Mesangial cell (primary cell): Measurements from ENCODE around the gene TAF11L9. TPM values are rescaled to one million over a fixed set of nuclear protein-coding genes. Genes with fewer than 3 reads are reported as not detected.

Experiments
- total RNA-seq: library from RNA; depleted of rRNA; stranded (reverse); fragments of >200 nt; gene quantifications from 2 replicates; pipeline ENCODE4 v1.2.3, GENCODE V29; 2015

TAF11L9 gene
- not detected in 2 replicates for total RNA-seq

DNA sequence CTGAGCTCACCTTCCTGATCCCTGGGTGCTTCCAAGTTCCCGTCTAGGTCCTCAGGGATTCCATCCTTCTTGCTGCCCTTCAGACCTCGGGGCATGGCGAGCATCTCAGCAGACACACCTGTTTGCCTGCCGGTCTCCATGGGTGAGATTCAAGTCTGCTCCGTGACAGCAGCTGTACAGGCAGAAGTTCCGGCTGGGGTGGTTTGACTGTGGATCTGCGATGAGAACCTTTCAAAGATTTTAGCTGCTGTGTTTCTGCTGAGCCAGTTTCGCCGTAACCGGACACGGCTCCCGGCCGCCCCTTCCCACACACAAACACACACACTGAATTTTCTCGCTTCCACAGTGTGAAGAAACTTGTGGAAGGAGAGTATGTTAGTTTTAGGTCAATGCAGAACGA lies at the start of gene TAF11L9:
Gene TAF11L9 (minus strand): TSS at position 140 of the 400 bp plus-strand sequence.

DNA sequence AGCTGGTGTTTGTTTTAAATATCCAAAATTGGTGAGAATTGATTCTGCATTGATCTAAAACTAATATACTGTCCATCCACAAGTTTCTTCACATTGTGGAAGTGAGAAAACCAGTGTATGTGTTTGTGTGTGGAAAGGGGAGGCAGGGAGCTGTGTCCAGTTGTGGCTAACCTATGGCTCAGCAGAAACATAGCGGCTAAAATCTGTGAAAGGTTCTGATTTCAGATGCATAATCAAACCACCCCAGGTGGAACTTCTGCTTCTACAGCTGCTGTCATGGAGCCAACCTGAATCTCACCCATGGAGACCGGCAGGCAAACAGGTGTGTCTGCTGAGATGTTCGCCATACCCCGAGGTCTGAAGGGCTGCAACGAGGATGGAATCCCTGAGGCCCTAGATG lies 40.0 kb upstream of the TAF11L9 start, which contains the start of gene TAF11L14:
Gene TAF11L14 (plus strand): TSS at position 301 of the 400 bp plus-strand sequence.

DNA sequence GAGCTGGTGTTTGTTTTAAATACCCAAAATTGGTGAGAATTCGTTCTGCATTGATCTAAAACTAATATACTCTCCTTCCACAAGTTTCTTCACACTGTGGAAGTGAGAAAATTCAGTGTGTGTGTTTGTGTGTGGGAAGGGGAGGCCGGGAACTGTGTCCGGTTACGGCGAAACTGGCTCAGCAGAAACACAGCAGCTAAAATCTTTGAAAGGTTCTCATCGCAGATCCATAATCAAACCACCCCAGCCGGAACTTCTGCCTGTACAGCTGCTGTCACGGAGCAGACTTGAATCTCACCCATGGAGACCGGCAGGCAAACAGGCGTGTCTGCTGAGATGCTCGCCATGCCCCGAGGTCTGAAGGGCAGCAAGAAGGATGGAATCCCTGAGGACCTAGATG lies 37.6 kb upstream of the TAF11L9 start, which contains the start of gene TAF11L13:
Gene TAF11L13 (plus strand): TSS at position 301 of the 400 bp plus-strand sequence.

DNA sequence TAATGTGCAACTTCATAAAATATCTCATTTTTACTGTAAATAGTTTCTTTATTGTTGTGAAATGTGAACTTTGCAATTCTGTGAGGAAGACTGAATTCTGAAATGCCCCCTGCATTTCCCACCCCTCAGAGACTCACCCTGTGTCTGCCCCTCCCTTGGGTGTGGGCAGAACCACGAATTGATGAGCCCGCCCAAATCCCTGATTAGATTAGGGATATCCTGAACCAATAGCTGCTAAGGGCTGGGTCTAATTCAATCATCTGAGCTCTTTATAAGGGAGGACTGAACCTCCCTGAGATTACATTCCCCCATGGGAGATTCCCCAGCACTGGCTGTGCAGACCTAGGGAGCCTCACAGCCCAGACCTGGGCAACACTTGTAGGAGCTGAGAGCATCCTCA lies 15.9 kb upstream of the TAF11L9 start, which contains the start of gene TAF11L12:
Gene TAF11L12 (plus strand): TSS at position 301 of the 400 bp plus-strand sequence.

DNA sequence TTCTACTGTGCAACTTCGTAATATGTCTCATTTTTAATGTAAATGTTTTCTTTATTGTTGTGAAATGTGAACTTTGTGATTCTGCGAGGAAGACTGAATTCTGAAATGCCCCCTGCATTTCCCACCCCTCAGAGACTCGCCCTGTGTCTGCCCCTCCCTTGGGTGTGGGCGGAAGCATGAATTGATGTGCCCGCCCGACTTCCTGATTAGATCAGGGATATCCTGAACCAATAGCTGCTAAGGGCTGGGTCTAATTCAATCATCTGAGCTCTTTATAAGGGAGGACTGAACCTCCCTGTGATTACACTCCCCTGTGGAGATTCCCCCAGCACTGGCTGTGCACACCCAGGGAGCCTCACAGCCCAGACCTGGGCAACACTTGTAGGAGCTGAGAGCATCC lies 9.7 kb upstream of the TAF11L9 start, which contains the start of gene TAF11L11:
Gene TAF11L11 (plus strand): TSS at position 304 of the 400 bp plus-strand sequence.

DNA sequence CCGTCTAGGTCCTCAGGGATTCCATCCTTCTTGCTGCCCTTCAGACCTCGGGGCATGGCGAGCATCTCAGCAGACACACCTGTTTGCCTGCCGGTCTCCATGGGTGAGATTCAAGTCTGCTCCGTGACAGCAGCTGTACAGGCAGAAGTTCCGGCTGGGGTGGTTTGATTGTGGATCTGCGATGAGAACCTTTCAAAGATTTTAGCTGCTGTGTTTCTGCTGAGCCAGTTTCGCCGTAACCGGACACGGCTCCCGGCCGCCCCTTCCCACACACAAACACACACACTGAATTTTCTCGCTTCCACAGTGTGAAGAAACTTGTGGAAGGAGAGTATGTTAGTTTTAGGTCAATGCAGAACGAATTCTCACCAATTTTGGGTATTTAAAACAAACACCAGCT lies 3.5 kb upstream of the TAF11L9 start, which contains the start of gene TAF11L10:
Gene TAF11L10 (minus strand): TSS at position 101 of the 400 bp plus-strand sequence.

DNA sequence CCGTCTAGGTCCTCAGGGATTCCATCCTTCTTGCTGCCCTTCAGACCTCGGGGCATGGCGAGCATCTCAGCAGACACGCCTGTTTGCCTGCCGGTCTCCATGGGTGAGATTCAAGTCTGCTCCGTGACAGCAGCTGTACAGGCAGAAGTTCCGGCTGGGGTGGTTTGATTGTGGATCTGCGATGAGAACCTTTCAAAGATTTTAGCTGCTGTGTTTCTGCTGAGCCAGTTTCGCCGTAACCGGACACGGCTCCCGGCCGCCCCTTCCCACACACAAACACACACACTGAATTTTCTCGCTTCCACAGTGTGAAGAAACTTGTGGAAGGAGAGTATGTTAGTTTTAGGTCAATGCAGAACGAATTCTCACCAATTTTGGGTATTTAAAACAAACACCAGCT lies 3.3 kb downstream of the TAF11L9 start, which contains the start of gene TAF11L8:
Gene TAF11L8 (minus strand): TSS at position 101 of the 400 bp plus-strand sequence.

DNA sequence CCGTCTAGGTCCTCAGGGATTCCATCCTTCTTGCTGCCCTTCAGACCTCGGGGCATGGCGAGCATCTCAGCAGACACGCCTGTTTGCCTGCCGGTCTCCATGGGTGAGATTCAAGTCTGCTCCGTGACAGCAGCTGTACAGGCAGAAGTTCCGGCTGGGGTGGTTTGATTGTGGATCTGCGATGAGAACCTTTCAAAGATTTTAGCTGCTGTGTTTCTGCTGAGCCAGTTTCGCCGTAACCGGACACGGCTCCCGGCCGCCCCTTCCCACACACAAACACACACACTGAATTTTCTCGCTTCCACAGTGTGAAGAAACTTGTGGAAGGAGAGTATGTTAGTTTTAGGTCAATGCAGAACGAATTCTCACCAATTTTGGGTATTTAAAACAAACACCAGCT lies 8.5 kb downstream of the TAF11L9 start, which contains the start of gene TAF11L7:
Gene TAF11L7 (minus strand): TSS at position 101 of the 400 bp plus-strand sequence.

Other genes starting within 250 kb of the TAF11L9 start
- not detected in 2 replicates for gene TAF11L2, start 96.2 kb downstream of the TAF11L9 start, total RNA-seq
- not detected in 2 replicates for gene TAF11L3, start 76.0 kb downstream of the TAF11L9 start, total RNA-seq
- gene TAF11L4, start 72.6 kb downstream of the TAF11L9 start, total RNA-seq: not detected in 2 replicates
- not detected in 2 replicates for gene TAF11L5, start 69.2 kb downstream of the TAF11L9 start, total RNA-seq
- not detected in 2 replicates for gene TAF11L6, start 65.7 kb downstream of the TAF11L9 start, total RNA-seq
- gene TAF11L7, start 8.6 kb downstream of the TAF11L9 start, total RNA-seq: not detected in 2 replicates
- gene TAF11L8, start 3.4 kb downstream of the TAF11L9 start, total RNA-seq: not detected in 2 replicates
- not detected in 2 replicates for gene TAF11L10, start 3.4 kb upstream of the TAF11L9 start, total RNA-seq
- not detected in 2 replicates for gene TAF11L11, start 9.8 kb upstream of the TAF11L9 start, total RNA-seq
- gene TAF11L12, start 16.0 kb upstream of the TAF11L9 start, total RNA-seq: not detected in 2 replicates
- gene TAF11L13, start 37.7 kb upstream of the TAF11L9 start, total RNA-seq: not detected in 2 replicates
- not detected in 2 replicates for gene TAF11L14, start 40.1 kb upstream of the TAF11L9 start, total RNA-seq